ENCODE data around the gene ARL6IP6. TPM values are rescaled to one million over a fixed set of nuclear protein-coding genes. Genes with fewer than 3 reads are reported as not detected.
"Not testable (repeated sequence)": the region's sequence is repeated elsewhere in the genome, so short reads cannot be mapped to it uniquely, and the experiment has no call there.

The ARL6IP6 gene
- total RNA-seq, 4 donors from 2014 or later: 7.0 to 14.0 (median 7.9) TPM

DNA sequence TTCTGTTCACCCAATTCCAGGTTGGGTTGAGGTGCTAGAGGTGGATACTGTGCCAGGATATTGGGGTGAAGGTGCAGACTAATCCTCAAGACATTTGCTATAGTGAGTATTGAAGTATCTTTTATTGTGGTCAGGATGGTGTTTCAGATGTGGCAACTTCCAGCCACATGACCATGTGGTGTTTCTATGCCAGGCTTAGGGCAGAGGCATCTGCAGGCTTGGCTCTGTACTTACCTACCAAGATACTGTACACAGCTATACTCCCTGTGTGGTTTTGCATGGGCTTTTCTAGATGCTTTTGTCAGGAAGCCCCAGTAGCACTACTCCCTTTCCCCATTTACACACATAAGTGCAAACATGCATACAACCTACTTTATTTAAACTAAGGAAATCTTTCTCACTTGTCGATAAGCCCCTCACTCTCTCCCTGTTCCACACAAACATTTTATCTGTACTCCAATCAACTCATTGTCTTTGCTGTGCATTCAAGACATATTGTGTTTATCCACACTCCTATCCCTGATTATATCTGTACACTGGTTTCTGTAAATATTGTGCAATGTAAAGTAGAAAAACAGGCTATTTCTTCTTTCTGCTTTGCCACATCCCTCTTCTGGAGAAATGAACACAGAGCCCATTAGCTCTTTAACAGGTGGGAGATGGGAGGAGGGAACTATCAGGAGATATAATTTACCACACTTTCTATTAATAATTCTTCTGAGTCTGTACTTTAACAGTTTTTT, 12.3 kb downstream of the ARL6IP6 start:
- no peak for ATAC-seq
- Histone ChIP-seq H3K4me1 (no peaks in the 10 kb centered on the region), H3K36me3 (no peaks in the 10 kb centered on the region), H3K4me3 (no peak overlapping the region), H3K27me3 (no peaks in the 10 kb centered on the region), H3K27ac (no peak overlapping the region), H3K9me3 (no peaks in the 10 kb centered on the region)
- 83 to 85% methylated on average over 1 of the region's 1 CpG for WGBS, 2 donors (ENCODE audit: low coverage in 1 of 2)
- TF ChIP-seq POLR2A (IDR thresholded peaks at IDR 0.05): no peak
- TF ChIP-seq EP300 (IDR thresholded peaks at IDR 0.05): no peak
- TF ChIP-seq POLR2AphosphoS5 (IDR thresholded peaks at IDR 0.05): no peak
- TF ChIP-seq, protein P1, sequence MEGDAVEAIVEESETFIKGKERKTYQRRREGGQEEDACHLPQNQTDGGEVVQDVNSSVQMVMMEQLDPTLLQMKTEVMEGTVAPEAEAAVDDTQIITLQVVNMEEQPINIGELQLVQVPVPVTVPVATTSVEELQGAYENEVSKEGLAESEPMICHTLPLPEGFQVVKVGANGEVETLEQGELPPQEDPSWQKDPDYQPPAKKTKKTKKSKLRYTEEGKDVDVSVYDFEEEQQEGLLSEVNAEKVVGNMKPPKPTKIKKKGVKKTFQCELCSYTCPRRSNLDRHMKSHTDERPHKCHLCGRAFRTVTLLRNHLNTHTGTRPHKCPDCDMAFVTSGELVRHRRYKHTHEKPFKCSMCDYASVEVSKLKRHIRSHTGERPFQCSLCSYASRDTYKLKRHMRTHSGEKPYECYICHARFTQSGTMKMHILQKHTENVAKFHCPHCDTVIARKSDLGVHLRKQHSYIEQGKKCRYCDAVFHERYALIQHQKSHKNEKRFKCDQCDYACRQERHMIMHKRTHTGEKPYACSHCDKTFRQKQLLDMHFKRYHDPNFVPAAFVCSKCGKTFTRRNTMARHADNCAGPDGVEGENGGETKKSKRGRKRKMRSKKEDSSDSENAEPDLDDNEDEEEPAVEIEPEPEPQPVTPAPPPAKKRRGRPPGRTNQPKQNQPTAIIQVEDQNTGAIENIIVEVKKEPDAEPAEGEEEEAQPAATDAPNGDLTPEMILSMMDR (IDR thresholded peaks at IDR 0.05): no peak

DNA sequence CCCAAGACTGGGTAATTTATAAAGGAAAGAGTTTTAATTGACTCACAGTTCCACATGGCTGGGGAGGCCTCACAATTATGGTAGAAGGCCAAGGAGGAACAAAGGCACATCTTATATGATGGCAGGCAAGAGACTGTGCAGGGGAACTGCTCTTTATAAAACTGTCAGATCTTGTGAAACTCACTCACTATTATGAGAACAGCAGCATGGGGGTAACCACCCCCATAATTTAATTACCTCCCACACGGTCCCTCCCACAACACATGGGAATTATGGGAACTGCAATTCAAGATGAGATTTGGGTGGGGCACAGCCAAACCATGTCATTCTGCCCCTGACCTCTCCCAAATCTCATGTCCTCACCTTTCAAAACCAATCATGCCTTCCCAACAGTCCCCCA, 19.1 kb downstream of the ARL6IP6 start:
- H3K4me1 ChIP-seq, H3K27me3 ChIP-seq, H3K27ac ChIP-seq, H3K4me3 ChIP-seq, H3K9me3 ChIP-seq, ATAC-seq: not testable (repeated sequence)
- peaks cover 5 to 39% of the 10 kb centered on the region in 2 donors for H3K36me3 ChIP-seq
- WGBS, 2 donors (ENCODE audit: low coverage in 1 of 2): 67 to 100% methylated on average over 1 of the region's 1 CpG

DNA sequence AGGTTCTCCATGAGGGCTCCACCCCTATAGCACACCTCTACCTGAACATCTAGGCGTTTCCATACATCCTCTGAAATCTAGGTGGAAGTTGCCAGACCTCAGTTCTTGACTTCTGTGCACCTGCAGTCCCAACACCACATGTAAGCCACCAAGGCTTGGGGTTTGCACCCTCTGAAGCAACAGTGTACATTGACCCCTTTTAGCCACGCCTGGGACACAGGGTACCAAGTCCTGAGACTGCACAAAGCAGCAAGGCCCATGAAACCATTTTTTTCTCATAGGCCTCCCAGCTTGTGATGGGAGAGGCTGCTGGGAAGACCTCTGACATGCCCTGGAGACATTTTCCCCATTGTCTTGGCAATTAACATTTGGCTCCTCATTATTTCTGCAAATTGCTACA, 20.0 kb downstream of the ARL6IP6 start:
- Histone ChIP-seq H3K27ac (no peak overlapping the region), H3K27me3 (no peaks in the 10 kb centered on the region), H3K4me1 (peaks cover 0 to 4% (median 0%) of the 10 kb centered on the region in 3 donors), H3K9me3 (no peaks in the 10 kb centered on the region), H3K36me3 (peaks cover 5 to 39% of the 10 kb centered on the region in 2 donors), H3K4me3 (no peak overlapping the region)
- no peak for ATAC-seq
- 100% methylated on average over 1 of the region's 2 CpGs; no CpG with 5 or more reads in 1 of the 2 donors for WGBS, 2 donors (ENCODE audit: low coverage in 1 of 2)
- TF ChIP-seq EP300 (IDR thresholded peaks at IDR 0.05) (no peak), POLR2AphosphoS5 (IDR thresholded peaks at IDR 0.05) (no peak), POLR2A (IDR thresholded peaks at IDR 0.05) (no peak)
- TF ChIP-seq, protein P1 (IDR thresholded peaks at IDR 0.05): no peak

DNA sequence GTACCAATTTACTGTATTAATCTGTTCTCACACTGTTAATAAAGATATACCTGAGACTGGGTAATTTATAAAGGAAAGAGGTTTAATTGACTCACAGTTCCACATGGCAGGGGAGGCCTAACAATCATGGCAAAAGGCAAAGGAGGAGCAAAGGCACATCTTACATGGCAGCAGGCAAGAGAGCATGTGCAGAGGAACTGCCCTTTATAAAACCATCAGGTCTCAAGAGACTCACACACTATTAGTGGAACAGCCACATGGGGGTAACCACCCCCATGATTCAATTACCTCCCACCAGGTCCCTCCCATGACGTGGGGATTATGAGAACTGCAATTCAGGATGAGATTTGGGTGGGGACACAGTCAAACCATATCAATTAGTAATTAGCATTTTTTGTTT, 21.3 kb downstream of the ARL6IP6 start:
- not testable (repeated sequence) for H3K4me3 ChIP-seq, H3K27ac ChIP-seq, H3K27me3 ChIP-seq, H3K4me1 ChIP-seq, H3K9me3 ChIP-seq, ATAC-seq
- 100% methylated on average over 1 of the region's 1 CpG; no CpG with 5 or more reads in 1 of the 2 donors for WGBS, 2 donors (ENCODE audit: low coverage in 1 of 2)
- peaks cover 5 to 39% of the 10 kb centered on the region in 2 donors for H3K36me3 ChIP-seq

DNA sequence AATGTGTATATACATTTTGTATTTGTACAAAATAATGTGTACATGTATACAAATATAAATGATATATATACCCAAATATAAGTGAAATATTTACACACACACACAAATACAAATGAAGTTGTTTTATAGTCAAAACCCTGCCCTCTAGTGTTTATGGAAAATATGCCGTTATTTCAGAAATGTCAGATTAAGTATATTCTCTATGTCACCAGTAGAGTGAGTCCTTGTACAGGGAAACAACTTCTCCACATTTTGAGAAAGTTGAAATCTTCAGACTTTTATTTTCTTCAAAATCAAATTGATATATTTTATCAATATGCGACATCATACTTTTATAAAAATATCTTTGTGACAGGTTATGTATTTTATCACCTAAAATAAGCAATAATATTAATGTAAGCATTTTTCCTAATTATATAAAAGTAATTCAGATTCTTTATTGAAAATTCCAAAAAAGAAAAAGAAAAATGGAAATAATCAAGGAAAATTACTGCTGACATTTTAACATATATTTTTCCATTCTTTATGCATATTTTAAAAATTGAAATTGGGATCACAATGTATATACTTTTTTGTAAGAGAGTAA, 22.4 kb downstream of the ARL6IP6 start:
- Histone ChIP-seq H3K36me3 (peaks cover 5 to 39% of the 10 kb centered on the region in 2 donors), H3K9me3 (no peaks in the 10 kb centered on the region), H3K4me3 (no peak overlapping the region), H3K27ac (no peak overlapping the region), H3K4me1 (peaks cover 0 to 8% (median 0%) of the 10 kb centered on the region in 3 donors), H3K27me3 (no peaks in the 10 kb centered on the region)
- TF ChIP-seq EP300 (IDR thresholded peaks at IDR 0.05): no peak
- TF ChIP-seq, protein P1 (IDR thresholded peaks at IDR 0.05): peak; percentile 62 to 80 (median 74)
- no peak for TF ChIP-seq POLR2AphosphoS5 (IDR thresholded peaks at IDR 0.05)
- 27 to 37% methylated on average over 2 of the region's 2 CpGs for WGBS, 2 donors (ENCODE audit: low coverage in 1 of 2)
- no peak for ATAC-seq

DNA sequence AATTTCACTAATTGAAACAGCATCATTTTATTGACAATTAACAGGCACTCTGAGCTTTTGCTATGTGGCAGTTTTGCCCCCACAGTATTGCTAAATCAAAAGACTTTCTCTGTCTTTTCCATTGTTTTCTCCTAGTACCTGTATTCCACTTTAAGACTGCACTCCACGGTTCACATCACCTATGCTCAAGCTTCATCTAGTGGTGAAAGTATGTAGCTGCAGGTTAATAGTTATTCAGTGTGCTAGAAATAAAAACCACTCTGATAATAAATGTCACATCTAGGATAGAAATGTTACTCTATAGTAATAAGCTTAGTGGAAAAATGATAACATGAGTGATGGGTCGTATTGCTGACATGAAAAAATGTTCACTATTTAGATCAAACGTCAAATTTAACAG, 24.6 kb downstream of the ARL6IP6 start:
- no peaks in the 10 kb centered on the region for H3K27me3 ChIP-seq
- 41 to 51% methylated on average over 3 of the region's 3 CpGs for WGBS, 2 donors (ENCODE audit: low coverage in 1 of 2)
- peaks cover 0 to 27% of the 10 kb centered on the region in 2 donors for H3K36me3 ChIP-seq
- no peak for ATAC-seq
- no peaks in the 10 kb centered on the region for H3K9me3 ChIP-seq
- H3K4me1 ChIP-seq: peaks cover 0 to 8% (median 0%) of the 10 kb centered on the region in 3 donors
- TF ChIP-seq, protein P1 (IDR thresholded peaks at IDR 0.05): peak in 3 of 4 experiments; percentile 23 to 50 (median 24)
- no peak for TF ChIP-seq POLR2AphosphoS5 (IDR thresholded peaks at IDR 0.05)
- no peak overlapping the region for H3K27ac ChIP-seq
- no peak overlapping the region for H3K4me3 ChIP-seq

DNA sequence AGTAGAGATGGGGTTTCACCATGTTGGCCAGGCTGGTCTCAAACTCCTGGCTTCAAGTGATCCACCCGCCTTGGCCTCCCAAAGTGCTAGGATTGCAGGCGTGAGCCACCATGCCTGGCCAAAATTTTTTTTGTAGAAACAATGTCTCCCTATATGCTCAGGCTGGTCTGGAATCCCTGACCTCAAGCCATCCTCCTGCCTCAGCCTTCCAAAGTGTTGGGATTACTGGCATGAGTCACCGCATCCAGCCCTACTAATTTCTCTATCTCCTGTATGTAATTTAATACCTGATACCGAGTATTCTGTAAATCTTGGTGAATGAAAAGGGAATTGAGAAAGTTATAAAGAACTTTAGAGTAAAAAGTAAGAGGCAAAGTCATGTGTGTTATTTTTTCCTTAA, 29.3 kb downstream of the ARL6IP6 start:
- H3K4me1 ChIP-seq, H3K9me3 ChIP-seq, H3K27ac ChIP-seq, ATAC-seq, H3K27me3 ChIP-seq, H3K4me3 ChIP-seq: not testable (repeated sequence)
- 89 to 98% methylated on average over 3 to 4 of the region's 4 CpGs for WGBS, 2 donors (ENCODE audit: low coverage in 1 of 2)
- peaks cover 0 to 22% of the 10 kb centered on the region in 2 donors for H3K36me3 ChIP-seq
